ENCODE data around the gene ATP8B3. TPM values are rescaled to one million over a fixed set of nuclear protein-coding genes. Genes with fewer than 3 reads are reported as not detected.

ATP8B3 gene
- polyA plus RNA-seq, 3 donors, result 0.56 to 1.00 (median 0.65) TPM

DNA sequence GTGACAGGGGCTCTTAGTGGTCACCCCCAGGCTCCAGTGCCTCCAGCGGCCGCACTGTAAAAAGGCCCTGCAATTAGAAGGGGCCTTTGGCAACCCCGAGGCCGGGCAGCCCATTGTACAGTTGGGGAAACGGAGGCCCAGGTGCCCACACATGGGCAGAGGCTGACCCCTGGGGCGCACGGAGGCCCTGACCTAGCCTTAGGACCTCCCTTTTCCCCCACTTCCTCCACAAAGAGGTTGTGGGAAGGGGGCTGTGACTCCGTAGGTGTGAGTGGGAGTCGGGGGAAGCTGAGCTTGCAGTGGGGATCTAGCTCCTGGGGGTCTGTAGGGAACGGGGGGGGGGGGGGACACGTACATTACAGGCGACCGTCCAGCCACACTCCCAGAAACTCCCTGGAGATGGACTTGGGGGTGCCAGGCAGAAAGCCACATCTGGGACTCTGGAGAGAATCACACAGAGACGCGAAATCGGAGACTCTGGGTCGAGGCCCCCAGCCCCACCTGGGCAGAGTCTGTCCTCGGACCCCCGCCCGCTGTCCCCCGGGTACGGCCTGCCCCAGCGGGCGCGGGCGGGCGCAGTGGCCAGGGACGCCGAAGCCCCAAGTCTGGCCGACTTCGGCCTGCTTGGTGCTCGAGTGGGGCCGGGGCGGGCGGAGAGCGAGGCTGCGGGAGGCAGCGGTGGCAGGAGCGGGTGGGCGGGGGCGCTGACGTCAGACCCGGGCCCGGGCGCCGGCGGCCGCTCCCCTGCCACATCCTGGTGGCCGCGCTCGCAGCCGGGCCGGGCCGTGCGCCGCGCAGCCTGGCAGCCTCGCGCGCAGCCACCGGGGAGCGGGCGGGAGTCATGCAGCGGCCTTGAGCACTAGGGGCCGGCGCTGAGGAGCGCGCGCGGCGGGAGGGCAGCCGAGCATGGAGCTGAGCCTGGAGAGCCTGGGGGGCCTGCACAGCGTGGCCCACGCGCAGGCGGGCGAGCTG lies 59.0 kb downstream of the ATP8B3 start, which contains the start of gene ONECUT3:
Gene ONECUT3 (plus strand): TSS at position 750 of the 972 bp plus-strand sequence. CDS start 157 bp downstream, at position 907.
- DNase-seq (ENCODE audit: extremely low read depth in 1 of 11, low read depth in 9 of 11, low spot score in 4 of 11), result no peak

DNA sequence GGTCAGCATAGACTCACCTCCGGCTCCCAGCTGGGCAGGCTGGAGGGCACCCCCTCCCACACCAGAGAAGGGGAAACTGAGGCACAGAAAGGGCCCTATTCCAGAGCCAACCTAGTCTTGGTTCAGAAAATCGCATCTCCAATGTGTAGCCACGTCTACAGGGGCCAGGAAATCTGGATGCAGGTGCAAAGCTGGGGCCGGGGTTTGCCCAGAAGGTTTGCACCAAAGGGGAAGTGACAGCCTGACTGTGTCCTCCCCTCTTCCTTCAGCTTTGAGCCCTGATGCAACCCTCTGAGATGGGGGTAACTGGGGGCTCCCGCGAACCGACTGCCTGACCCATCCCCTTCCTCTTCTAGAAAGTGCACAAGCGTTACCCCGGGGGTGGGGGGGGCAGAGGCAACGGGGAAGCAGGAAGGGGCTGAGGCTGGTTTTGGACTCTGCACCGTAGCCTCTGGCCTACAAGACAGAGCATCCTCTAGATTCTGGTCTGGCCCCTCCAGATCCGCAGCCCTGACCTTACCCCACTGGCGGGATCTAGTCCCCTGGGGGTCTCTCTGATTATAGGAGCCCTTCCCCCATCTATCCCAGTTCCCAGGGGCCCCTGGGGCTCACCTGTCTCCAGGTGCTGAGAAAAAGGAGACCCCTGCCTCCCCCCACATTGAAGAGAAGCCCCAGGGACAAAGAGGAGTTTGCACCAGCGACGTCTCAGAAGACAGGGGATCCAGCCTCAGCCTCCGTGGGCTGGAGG lies 59.9 kb downstream of the ATP8B3 start:
- DNase-seq (ENCODE audit: extremely low read depth in 1 of 11, low read depth in 9 of 11, low spot score in 4 of 11), result no peak

DNA sequence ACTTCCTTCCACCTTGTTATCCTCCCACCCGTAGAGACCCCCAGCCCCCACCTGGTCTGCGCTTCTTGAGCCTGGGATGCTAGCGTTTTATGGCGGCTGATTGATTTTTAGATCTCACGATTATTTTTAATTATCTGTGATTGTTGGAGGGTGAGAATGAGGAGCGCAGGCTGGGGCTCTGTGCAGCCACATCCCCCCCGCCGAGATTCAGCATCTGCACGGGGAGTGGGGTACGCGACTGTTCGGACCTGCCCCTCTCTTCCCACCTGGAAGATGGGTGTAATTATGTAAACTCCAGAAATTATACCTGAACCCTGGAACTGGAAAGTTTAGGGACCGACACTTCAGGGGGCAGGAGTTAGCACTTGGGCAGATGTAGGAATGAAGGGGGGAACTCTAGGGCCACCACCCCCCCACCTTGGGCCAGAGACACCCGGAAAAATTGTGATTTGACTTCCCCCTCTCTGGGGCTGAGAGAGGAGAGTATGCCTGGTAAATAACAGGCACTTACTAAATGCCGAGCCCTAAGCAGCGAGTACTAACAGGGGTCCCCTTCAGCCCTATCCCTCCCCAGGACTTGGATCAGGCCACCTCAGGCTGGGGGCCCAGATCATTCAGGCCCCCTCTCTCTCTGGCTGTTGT lies 60.6 kb downstream of the ATP8B3 start:
- no peak for DNase-seq (ENCODE audit: extremely low read depth in 1 of 11, low read depth in 9 of 11, low spot score in 4 of 11)

DNA sequence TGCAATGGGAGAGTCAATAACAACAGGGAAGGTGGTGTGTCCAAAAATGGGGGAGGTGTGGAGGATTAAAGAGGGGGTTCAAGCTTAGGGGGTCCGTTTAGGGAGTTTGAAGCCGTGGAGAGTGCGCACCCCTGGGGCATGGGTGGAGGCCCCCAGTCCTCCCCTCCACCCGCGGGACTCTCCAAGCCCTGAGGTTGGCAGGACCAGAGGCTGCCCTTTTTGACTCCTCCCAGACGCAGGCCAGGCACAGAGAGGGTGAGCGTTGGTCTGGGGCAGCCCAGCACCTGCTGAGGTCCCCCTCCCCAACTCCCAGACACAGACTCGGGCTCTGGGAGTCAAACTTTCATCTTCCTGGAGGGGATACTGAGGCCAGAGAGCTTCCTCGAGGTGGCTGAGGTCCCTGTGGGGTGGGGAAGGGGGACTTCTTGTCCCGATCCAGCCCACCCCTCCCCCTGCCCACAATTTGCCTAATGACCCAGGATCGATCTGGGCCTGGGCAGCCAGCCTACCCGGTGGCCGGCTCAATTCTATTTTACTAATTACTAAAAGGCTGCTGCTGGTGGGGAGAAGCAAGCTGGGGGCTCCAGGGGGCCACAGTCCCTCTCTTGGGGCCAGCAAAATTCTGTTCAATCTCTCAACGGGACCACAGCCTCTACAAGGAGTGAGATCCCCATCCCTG lies 61.6 kb downstream of the ATP8B3 start:
- DNase-seq (ENCODE audit: extremely low read depth in 1 of 11, low read depth in 9 of 11, low spot score in 4 of 11), result no peak

DNA sequence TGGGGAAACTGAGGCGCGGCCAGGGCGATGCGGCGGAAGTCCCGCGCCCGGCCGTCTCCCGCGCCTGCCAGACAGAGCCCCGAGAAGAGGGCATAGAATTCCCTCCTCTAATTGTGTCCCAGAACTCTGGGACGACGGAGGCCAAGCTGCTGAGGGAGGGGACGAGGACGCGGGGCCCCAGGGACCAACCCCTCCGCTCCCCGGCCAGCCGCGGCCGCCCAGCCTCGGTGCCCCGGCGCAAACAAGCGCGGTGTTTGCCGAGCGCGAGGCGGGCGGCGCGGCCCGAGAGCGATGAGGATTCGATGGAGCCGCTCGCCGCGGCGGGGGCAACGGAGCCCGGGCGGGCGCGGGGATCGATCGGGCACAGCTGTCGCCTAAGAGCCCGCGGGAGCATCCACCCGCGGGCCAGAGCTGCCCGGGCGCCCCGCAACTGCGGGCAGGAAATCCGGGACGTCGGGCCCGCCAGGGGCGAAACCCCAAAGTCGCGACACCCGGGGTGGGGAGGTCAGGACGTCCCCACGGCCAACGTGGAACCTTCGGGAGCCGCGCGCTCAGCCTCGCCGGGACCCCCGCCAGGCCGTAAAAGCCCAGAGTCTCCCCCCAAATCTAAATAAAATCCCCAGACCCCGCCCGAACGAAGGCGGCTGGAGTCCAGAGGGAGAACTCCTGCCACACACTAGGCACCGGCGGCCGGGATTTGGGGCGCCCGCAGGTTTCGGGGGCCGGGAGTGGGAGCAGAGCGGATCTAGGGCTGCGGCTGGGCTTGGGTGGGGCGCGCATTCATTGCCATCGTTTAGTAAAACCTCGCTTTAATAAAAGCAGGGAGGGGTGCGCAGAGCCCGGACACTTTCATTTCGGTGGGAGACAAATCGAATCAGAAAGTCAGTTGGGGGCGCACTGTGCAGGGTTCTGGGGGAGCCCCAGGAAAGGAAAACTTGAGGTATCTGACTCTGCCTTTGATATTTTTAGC lies 62.4 kb downstream of the ATP8B3 start:
- no peak for DNase-seq (ENCODE audit: extremely low read depth in 1 of 11, low read depth in 9 of 11, low spot score in 4 of 11)

DNA sequence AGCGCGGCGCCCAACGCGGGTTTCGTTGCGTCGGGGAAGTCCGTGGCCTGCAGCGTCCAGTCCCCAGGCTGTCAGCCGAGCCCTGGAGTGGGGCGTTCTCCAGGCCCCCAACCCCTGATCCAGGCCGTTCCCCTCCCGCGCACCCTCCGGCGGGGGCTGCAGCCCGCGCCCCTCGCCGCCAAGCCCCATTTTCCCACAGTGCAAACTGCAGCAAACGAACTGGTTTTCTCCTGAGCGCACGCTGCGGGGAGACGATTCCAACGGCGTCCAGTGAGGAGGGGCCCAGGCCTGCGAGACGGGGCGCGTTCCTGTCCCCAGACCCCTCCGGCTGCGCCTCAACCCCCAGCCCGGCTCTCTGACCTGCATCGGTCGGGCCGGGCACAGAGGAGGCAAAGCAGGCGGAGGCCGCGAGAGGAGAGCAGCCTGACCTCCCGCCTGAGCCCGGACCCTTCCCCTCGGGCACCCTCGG lies 63.2 kb downstream of the ATP8B3 start:
- DNase-seq (ENCODE audit: extremely low read depth in 1 of 11, low read depth in 9 of 11, low spot score in 4 of 11), result no peak

DNA sequence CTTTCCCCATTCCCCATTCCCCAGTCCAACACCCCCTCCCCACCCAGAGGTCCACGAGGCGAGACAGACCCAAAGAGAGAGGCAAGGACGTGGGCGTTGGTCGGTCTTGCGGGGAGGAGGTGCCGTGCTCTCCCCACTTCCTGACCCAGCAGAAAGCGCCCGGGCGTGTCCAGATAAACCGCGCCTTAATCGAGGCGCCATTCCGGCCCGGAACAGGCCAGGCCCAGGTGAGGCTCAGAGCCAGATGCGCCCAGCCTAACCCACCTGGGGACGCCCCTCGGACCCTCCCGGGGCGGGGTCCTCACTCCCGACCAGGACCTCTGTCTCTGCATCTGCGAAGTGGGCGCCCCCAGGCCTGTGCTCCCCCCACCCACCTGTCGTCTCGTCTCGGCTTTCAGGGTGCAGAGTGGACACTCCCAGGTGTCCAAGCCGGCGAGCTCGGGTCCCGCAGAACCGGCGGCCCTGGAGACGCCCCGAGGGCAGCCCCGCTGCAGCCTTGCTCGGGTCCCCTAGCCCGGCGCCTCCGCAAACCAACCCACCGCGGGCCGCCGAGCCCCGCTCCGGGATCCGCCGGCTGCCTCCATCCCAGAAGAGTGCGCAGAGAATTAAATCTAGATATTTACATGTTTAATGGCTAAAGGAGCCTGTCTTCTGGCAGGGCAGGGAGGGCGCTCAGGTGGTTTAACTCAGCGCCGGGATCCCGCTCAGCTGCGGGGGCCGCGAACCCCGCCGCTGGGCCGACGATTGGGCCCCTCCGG lies 63.8 kb downstream of the ATP8B3 start:
- DNase-seq (ENCODE audit: extremely low read depth in 1 of 11, low read depth in 9 of 11, low spot score in 4 of 11), result no peak

DNA sequence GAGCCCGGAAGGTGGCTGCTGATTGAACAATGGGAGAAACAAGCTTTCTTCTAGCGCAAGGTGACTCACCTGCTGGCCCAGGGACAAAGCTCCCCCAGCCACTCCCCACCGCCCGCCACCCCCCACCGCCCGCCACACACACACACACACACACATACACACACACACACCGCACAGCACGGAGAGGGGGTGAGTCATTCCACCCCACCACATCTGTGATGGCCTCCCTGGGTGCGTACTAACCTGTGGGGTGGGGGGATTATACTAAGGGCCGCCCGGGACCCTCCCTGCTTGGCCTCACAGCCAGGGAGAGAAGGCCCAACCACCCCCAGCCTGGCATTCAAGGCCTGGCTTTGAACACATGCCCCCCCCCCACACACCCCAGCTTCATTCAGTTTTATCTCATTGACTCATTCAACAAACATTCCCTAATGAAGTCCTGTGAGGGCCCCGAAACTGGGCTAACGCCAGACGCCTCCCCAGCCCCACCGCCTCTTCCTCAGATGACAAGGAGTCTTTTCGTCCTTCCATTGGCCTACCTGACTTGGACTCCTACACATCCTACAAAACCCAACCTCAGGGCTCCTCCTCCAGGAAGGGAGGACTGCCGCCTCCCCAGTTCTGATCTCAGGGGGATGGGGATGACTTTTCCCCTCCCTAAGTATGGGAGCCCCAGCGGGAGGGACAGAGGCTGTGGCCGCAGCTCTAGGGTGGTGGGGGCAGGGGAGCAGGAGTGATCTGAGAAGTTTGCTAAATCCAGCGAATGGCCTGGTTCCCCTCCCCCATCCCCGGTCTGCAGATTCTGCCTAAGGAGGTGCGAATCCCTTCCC lies 64.6 kb downstream of the ATP8B3 start:
- no peak for DNase-seq (ENCODE audit: extremely low read depth in 1 of 11, low read depth in 9 of 11, low spot score in 4 of 11)

DNA sequence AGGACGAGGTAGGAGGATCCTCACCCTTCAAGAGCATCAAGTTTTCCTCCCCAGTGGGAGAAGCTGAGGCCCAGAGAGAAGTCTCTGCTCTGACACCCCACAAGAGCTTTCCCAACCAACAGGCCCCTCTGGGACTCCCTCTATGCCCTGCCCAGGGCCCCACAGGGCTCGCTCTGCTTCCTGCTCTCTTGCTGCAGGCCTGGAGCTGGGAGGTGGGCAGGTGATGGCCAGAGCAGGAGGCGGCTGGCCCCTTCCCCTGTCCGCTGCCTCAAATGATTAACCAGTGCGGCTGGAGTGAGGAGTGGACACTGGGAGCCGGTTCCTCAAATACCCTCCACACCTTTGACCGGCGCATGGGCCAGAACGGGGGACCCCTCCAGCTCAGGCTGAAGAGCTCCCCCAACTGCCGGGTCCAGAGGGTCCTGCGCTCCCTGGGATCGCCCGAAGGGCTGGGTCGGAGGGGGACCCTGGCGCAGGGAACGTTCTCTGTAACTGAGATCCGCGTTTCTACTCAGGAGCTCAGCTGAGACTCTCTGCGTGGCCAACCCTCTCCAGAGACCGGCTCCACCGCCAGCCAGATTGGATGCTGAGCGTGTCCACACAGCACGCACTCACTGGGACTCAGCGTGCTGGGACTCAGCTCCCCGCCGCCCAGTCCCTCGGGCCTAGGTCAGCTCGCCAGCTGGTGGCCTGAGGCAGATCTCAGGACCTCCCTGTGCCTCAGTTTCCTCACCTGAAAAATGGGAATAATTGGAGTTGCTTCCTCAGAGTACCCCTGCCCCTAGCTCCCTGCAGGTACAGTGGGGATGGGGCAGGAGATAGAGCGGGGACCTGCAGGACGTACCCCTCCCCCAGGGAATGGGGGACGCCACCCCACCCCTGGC lies 65.4 kb downstream of the ATP8B3 start:
- no peak for DNase-seq (ENCODE audit: extremely low read depth in 1 of 11, low read depth in 9 of 11, low spot score in 4 of 11)

DNA sequence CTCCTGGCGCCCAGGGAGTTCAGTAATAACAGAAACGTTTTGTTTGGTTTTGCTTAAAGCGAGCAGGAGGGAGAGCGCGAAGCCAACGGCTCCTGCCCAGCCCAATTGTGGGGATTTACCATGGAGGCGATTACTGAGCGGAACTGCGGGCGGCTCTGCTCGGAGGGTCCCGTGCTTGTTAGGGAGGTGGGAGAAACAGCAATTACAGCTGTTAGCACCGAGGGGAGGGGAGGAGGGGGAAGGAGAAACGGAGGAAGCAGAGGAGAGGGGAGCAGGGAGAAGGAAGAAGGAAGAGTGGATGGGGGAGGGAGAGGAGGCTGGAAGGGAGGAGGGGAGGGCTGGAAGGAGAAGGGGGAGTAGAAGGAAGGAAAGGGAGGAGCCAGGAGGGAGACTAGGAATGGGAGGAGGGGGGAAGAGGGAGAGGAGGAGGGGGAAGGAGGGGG lies 66.5 kb downstream of the ATP8B3 start:
- DNase-seq (ENCODE audit: extremely low read depth in 1 of 11, low read depth in 9 of 11, low spot score in 4 of 11), result no peak

DNA sequence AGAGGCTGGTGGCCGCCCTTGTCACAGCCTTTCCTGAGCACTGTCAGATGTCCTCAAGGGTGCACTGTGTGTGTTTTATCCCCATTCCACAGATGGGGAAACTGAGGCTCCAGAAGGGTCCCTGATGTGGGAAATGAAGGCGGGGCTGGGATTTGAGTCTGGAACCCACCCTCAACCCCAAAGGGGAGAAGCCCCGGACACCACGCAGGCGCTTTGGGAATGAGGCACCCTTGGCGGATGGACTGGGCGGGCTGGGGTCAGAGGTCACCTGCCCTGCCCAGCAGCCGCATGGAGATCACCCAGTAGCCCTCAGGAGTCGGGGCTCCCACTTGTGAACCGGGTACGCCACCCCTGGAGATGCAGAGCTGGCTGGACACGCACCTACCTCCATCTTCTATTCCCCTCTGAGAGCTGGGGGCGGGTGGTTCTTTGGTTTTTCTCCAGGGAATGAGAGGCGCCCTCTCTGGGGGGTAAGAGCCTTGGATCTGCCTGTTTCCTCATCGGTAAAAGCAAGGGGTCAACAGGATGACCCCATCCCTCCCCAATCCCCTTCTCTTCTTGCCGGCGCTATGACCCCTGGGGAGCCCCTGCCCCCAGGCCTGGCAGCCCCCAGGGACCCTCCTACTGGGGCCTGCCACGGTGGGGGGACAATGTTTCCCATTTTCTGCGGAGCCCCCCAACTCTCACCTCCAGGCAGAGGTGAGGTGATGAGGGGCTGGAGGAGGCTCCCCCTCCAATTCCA lies 67.1 kb downstream of the ATP8B3 start:
- DNase-seq (ENCODE audit: extremely low read depth in 1 of 11, low read depth in 9 of 11, low spot score in 4 of 11), result no peak

DNA sequence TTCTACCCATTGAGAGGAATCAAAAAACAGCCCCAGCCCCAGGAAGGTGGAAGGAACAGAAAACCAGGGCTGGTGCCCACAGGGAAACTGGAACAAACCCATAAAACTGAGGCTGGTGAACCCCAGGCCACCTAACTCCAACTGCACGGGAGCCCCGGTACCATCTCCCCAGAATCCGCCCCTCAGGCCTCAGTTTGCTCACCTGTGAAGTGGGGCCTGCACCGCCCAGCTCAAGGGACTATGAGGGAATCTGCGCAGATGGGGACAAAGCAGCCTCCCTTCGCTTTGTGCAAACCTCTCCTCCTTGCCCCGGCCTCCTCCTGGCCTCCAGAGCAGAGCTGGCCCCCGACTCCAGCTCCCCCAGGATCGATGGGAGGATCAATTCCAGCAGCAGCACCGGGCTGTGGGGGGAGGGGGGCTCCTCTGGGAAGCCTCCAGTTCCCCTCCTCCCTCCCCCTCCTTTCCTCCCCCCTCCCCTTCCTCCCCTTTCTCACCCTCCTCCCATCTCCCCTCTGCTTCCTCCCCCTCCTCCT lies 67.9 kb downstream of the ATP8B3 start:
- no peak for DNase-seq (ENCODE audit: extremely low read depth in 1 of 11, low read depth in 9 of 11, low spot score in 4 of 11)

DNA sequence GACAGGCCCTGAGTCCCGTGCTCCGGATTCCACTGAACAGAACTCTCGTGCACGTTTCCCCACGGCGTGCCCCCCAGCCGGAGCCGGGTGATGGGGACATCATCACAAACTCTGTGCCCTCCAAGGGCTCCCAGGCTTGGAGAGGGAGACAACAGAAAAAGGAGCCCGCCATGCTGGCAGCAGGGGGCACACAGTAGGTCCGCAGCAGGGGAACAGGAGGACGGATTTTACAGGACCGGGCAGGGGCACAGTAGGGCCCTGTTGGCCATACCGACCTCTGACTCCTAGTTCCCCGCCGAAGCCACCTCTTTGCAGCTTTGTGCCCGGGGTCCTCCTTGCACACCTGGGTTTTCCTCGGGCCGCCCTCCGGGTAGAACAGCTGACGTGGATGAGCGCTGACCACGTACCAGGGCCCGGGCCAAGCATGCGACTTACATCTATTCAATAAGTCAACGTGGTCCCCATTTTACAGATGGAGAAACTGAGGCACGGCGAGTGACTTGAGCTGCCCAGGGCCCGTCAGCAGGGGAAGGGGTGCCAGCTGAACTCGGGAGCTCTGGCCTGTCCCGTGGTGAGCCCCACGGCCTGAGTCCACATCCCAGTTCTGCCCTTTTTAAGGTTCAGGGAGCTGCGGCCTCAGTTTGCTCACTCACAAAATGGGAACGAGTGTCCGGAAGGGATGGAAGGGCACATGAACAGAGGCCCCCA lies 68.9 kb downstream of the ATP8B3 start:
- no peak for DNase-seq (ENCODE audit: extremely low read depth in 1 of 11, low read depth in 9 of 11, low spot score in 4 of 11)
